Measurements from ENCODE around the gene CAVIN2.

CAVIN2 gene

GRCh38 chr2:191860760-191861466 lies 14.0 kb upstream of the CAVIN2 start:
- H3K9me3 ChIP-seq (ENCODE audit: control insufficient read depth, insufficient read depth, low read depth, low read length), result no peaks in the 10 kb centered on the region
- no peaks in the 10 kb centered on the region for H3K4me1 ChIP-seq (ENCODE audit: control insufficient read depth, insufficient read depth, low read length)
- TF ChIP-seq ZNF24 (tag by site-specific recombination; IDR thresholded peaks at IDR 0.05) (no peak), ZBTB49 (tag by site-specific recombination; IDR thresholded peaks at IDR 0.05; ENCODE audit: low read depth) (no peak), ZNF23 (tag by site-specific recombination; IDR thresholded peaks at IDR 0.05; ENCODE audit: borderline replicate concordance) (no peak), ZNF398 (tag by site-specific recombination; IDR thresholded peaks at IDR 0.05) (no peak), ZNF76 (tag by site-specific recombination; IDR thresholded peaks at IDR 0.05; ENCODE audit: borderline replicate concordance, low read depth) (no peak), ZNF391 (tag by site-specific recombination; IDR thresholded peaks at IDR 0.05; ENCODE audit: borderline replicate concordance, low read depth) (no peak), HOXC10 (CRISPR knock-in tag; IDR thresholded peaks at IDR 0.05) (no peak), ZNF580 (tag by site-specific recombination; IDR thresholded peaks at IDR 0.05) (no peak), HIC1 (tag by site-specific recombination; IDR thresholded peaks at IDR 0.05) (no peak), ZNF266 (tag by site-specific recombination; IDR thresholded peaks at IDR 0.05; ENCODE audit: low read depth) (no peak), SCRT1 (tag by site-specific recombination; IDR thresholded peaks at IDR 0.05; ENCODE audit: borderline replicate concordance) (no peak), ZSCAN16 (tag by site-specific recombination; IDR thresholded peaks at IDR 0.05) (no peak), ZBTB17 (tag by site-specific recombination; IDR thresholded peaks at IDR 0.05) (no peak), REST (tag by site-specific recombination; IDR thresholded peaks at IDR 0.05) (no peak)
- H3K27ac ChIP-seq (ENCODE audit: extremely low read depth, low read depth, low read length), result no peak overlapping the region
- no peaks in the 10 kb centered on the region for H3K36me3 ChIP-seq (ENCODE audit: control insufficient read depth in 2 of 2, insufficient read depth in 1 of 2, low read length in 2 of 2)
- POLR2A ChIA-PET, result no interaction called here
- H3K4me3 ChIP-seq (ENCODE audit: low read depth, low read length), result no peak overlapping the region
- CTCF ChIA-PET, result interaction anchor here (0.7 to 1.4 kb wide), 3 partner anchors 9 to 301 kb away, joined by 3 to 13 read pairs (median 4); no protein-coding TSS in a partner anchor

Measured in HEK293 (cell line).